Coronary artery (tissue), 2 donors: ENCODE measurements around the gene VWA8.
"Not testable (repeated sequence)": the region's sequence is repeated elsewhere in the genome, so short reads cannot be mapped to it uniquely, and the experiment has no call there.

ENCODE experiments used
- DNase-seq: peaks from one replicate; pipeline ENCODE4 v3.0.0-alpha.2; 2017; ENCODE audit warnings: low spot score
- H3K27ac ChIP-seq, 2 donors: fragments of 200-600 bp; sonication (generic); one replicate each; pipeline ENCODE4 v1.5.1; 2016 to 2019
- H3K4me3 ChIP-seq: fragments of 200-600 bp; sonication (generic); 2 replicates; pipeline ENCODE4 v1.5.1; 2016; ENCODE audit warnings: mild to moderate bottlenecking, moderate library complexity
- CTCF ChIP-seq: fragments of 200-600 bp; sonication (generic); IDR thresholded peaks from one replicate; pipeline ENCODE4 v1.5.1; 2019; ENCODE audit warnings: antibody characterized with exemption

The VWA8 gene

GRCh38 chr13:41812237-41812636 lies 148.7 kb downstream of the VWA8 start:
- Histone ChIP-seq H3K4me3 (no peak overlapping the region), H3K27ac (no peak overlapping the region)
- DNase-seq, result no peak
- TF ChIP-seq CTCF, result no peak

- DNase-seq, result no peak
- TF ChIP-seq CTCF, result no peak
- H3K27ac ChIP-seq, result no peak overlapping the region
- H3K4me3 ChIP-seq, result no peak overlapping the region
These were observed 149.3 kb downstream of the VWA8 start for GRCh38 chr13:41811588-41812021.

- no peak overlapping the region for H3K27ac ChIP-seq
- DNase-seq, result no peak
- H3K4me3 ChIP-seq, result no peak overlapping the region
- no peak for TF ChIP-seq CTCF
These were observed 150.9 kb downstream of the VWA8 start for GRCh38 chr13:41809962-41810361.

- H3K27ac ChIP-seq, H3K4me3 ChIP-seq, DNase-seq: not testable (repeated sequence)
These were observed 157.5 kb downstream of the VWA8 start for GRCh38 chr13:41803445-41803735.

GRCh38 chr13:41802684-41803444 lies 158.0 kb downstream of the VWA8 start:
- H3K27ac ChIP-seq, result no peak overlapping the region
- DNase-seq, result no peak
- no peak overlapping the region for H3K4me3 ChIP-seq
- no peak for TF ChIP-seq CTCF

- DNase-seq, result no peak
- TF ChIP-seq CTCF, result no peak
- no peak overlapping the region for H3K4me3 ChIP-seq
- H3K27ac ChIP-seq, result no peak overlapping the region
These were observed 158.7 kb downstream of the VWA8 start for GRCh38 chr13:41802043-41802683.

GRCh38 chr13:41791056-41791455 lies 169.9 kb downstream of the VWA8 start:
- no peak for DNase-seq
- Histone ChIP-seq H3K27ac (no peak overlapping the region), H3K4me3 (no peak overlapping the region)
- no peak for TF ChIP-seq CTCF
